ENCODE measurements around the gene SLC25A1.

GRCh38 chr22:19225560-19225959 is 47.0 kb upstream of the SLC25A1 start:
- no peak for TF ChIP-seq POLR2A (IDR thresholded peaks at IDR 0.05; ENCODE audit: low read depth, low read length)
- TF ChIP-seq TAF1 (IDR thresholded peaks at IDR 0.05; ENCODE audit: low read depth, low read length) = no peak
- TF ChIP-seq POLR2AphosphoS5 (IDR thresholded peaks at IDR 0.05; ENCODE audit: low read depth, low read length) = no peak
